Measurements from ENCODE around the gene TLE4.

TLE4 gene

DNA sequence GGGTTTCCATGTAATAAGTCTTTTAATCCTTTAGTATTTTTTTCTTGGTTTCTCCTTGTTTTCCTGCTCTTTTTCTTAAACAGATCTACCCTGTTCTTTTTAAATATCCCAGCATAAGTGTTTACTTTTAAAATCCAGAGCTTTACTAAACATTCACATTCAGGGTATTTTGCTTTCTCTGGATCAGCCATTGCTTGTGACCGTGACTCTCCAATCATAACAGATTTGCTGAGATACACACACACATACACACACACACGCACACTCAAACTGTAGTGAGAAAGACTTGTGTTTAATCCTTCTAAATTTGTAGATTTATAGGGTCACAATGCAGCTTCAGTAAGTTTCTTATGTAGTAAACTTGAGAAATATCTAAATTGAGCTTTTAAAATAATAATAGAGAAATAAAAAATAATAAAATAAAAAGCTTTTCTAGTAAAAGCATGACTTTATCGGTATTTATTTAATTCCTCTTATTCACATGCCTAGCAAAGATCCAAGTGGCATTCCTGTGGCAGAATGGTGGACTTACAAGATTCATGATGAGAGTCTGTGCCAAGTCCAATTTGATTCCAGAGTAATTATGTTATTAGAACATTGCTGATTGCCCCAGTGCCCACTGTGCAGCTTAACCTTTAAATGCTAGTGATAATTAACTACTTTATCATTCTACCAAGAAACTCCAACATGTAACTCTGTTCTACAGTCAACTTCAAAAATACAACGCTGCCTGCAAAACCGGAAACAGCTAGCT lies 129.0 kb downstream of the TLE4 start:
- H3K9me2 ChIP-seq (replicated peaks; ENCODE audit: control insufficient read depth, low read length) = no peaks in the 10 kb centered on the region
- no peak overlapping the region for H3K4me3 ChIP-seq (ENCODE audit: low read length)
- no peaks in the 10 kb centered on the region for H4K20me1 ChIP-seq (ENCODE audit: control insufficient read depth, insufficient read depth, low read depth, low read length)
- H3K4me2 ChIP-seq (ENCODE audit: low read length) = no peak overlapping the region
- H3F3A ChIP-seq (ENCODE audit: control insufficient read depth, insufficient read depth) = no peaks in the 10 kb centered on the region
- H3K27ac ChIP-seq (ENCODE audit: low read depth, low read length) = no peak overlapping the region
- H3K79me2 ChIP-seq (ENCODE audit: control insufficient read depth, low read length) = no peaks in the 10 kb centered on the region
- H3K36me3 ChIP-seq (ENCODE audit: control insufficient read depth, low read length) = peaks cover 8% of the 10 kb centered on the region
- no peak for TF ChIP-seq EZH2phosphoT487 (IDR thresholded peaks at IDR 0.05; ENCODE audit: borderline replicate concordance, low read length)
- TF ChIP-seq CTCF (IDR thresholded peaks at IDR 0.05; ENCODE audit: low read depth, low read length, poor library complexity, severe bottlenecking) = no peak
- no peaks in the 10 kb centered on the region for H3K27me3 ChIP-seq (ENCODE audit: control insufficient read depth, low read length)
- no peaks in the 10 kb centered on the region for H3K9me3 ChIP-seq (ENCODE audit: control insufficient read depth, insufficient read depth, low read length)
- H3K4me1 ChIP-seq (ENCODE audit: control insufficient read depth, low read length) = no peaks in the 10 kb centered on the region

DNA sequence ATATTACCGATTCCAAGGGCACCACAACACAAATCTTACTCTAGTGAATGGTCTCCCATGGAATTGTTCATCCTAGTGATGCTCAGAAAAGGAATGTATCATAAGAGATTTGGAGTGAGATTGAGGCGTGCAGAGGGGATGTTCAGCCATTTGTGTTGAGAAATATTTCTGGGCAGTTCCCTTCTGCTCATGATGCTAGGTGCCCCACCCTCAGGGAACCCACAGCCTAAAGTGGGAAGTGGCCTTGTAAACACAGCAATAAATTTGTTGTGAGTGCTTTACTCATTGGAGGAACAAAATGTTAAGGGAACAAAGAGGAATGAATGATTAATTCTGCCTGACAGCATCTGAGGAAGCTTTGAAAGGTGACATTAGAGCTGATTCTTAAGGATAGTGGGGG lies 129.9 kb downstream of the TLE4 start:
- Histone ChIP-seq H3K36me3 (ENCODE audit: control insufficient read depth, low read length) (peaks cover 9% of the 10 kb centered on the region), H3F3A (ENCODE audit: control insufficient read depth, insufficient read depth) (no peaks in the 10 kb centered on the region), H3K27ac (ENCODE audit: low read depth, low read length) (no peak overlapping the region), H3K4me2 (ENCODE audit: low read length) (no peak overlapping the region), H3K79me2 (ENCODE audit: control insufficient read depth, low read length) (no peaks in the 10 kb centered on the region), H3K9me3 (ENCODE audit: control insufficient read depth, insufficient read depth, low read length) (no peaks in the 10 kb centered on the region), H3K4me3 (ENCODE audit: low read length) (no peak overlapping the region), H3K27me3 (ENCODE audit: control insufficient read depth, low read length) (no peaks in the 10 kb centered on the region), H3K4me1 (ENCODE audit: control insufficient read depth, low read length) (no peaks in the 10 kb centered on the region), H4K20me1 (ENCODE audit: control insufficient read depth, insufficient read depth, low read depth, low read length) (no peaks in the 10 kb centered on the region), H3K9me2 (replicated peaks; ENCODE audit: control insufficient read depth, low read length) (no peaks in the 10 kb centered on the region)
- TF ChIP-seq CTCF (IDR thresholded peaks at IDR 0.05; ENCODE audit: low read depth, low read length, poor library complexity, severe bottlenecking) (no peak), EZH2phosphoT487 (IDR thresholded peaks at IDR 0.05; ENCODE audit: borderline replicate concordance, low read length) (no peak)

GRCh38 chr9:79705704-79706103 lies 133.9 kb downstream of the TLE4 start:
- Histone ChIP-seq H3K27ac (ENCODE audit: low read depth, low read length) (no peak overlapping the region), H3K27me3 (ENCODE audit: control insufficient read depth, low read length) (no peaks in the 10 kb centered on the region), H3K4me1 (ENCODE audit: control insufficient read depth, low read length) (no peaks in the 10 kb centered on the region), H3K36me3 (ENCODE audit: control insufficient read depth, low read length) (peaks cover 20% of the 10 kb centered on the region), H3F3A (ENCODE audit: control insufficient read depth, insufficient read depth) (no peaks in the 10 kb centered on the region), H3K9me3 (ENCODE audit: control insufficient read depth, insufficient read depth, low read length) (no peaks in the 10 kb centered on the region), H3K9me2 (replicated peaks; ENCODE audit: control insufficient read depth, low read length) (no peaks in the 10 kb centered on the region), H4K20me1 (ENCODE audit: control insufficient read depth, insufficient read depth, low read depth, low read length) (no peaks in the 10 kb centered on the region), H3K79me2 (ENCODE audit: control insufficient read depth, low read length) (no peaks in the 10 kb centered on the region), H3K4me3 (ENCODE audit: low read length) (no peak overlapping the region), H3K4me2 (ENCODE audit: low read length) (no peak overlapping the region)
- no peak for TF ChIP-seq CTCF (IDR thresholded peaks at IDR 0.05; ENCODE audit: low read depth, low read length, poor library complexity, severe bottlenecking)
- TF ChIP-seq EZH2phosphoT487 (IDR thresholded peaks at IDR 0.05; ENCODE audit: borderline replicate concordance, low read length) = no peak

All from DOHH2 (cell line).